Measurements from ENCODE around the gene ASCC3. TPM values are rescaled to one million over a fixed set of nuclear protein-coding genes. Genes with fewer than 3 reads are reported as not detected.

The ASCC3 gene
- total and polyA plus RNA-seq, 4 donors = 12.8 to 32.7 (median 16.4) TPM

- no peak for TF ChIP-seq REST (IDR thresholded peaks at IDR 0.05)
- TF ChIP-seq YY1 (IDR thresholded peaks at IDR 0.05) = no peak
- TF ChIP-seq MAX (IDR thresholded peaks at IDR 0.05) = no peak
Observed at GRCh38 chr6:100614386-100614785, 266.7 kb downstream of the ASCC3 start (continued).

- H3K4me3 ChIP-seq (ENCODE audit: low read depth in 1 of 3, low read length in 3 of 3) = no peak overlapping the region
- H3K36me3 ChIP-seq (ENCODE audit: control insufficient read depth in 4 of 4, insufficient read depth in 3 of 4, low read depth in 1 of 4, low read length in 3 of 4) = no peaks in the 10 kb centered on the region
- no peaks in the 10 kb centered on the region for H3K4me1 ChIP-seq (ENCODE audit: control insufficient read depth in 4 of 4, insufficient read depth in 4 of 4, low read length in 3 of 4)
- H3K27ac ChIP-seq (ENCODE audit: low read depth in 1 of 2, low read length in 2 of 2) = no peak overlapping the region
- H3K27me3 ChIP-seq (ENCODE audit: control insufficient read depth in 4 of 4, insufficient read depth in 4 of 4, low read length in 3 of 4) = no peaks in the 10 kb centered on the region
- TF ChIP-seq TAF1 (conservative IDR thresholded peaks at IDR 0.05) (no peak), CTCF (IDR thresholded peaks at IDR 0.05; ENCODE audit: low read depth, low read length, missing input control) (no peak), RXRA (IDR thresholded peaks at IDR 0.05) (no peak), HNF4A (conservative IDR thresholded peaks at IDR 0.05) (no peak), MAX (IDR thresholded peaks at IDR 0.05) (no peak), ZBTB33 (IDR thresholded peaks at IDR 0.05) (no peak), HNF4G (IDR thresholded peaks at IDR 0.05) (no peak), GABPA (IDR thresholded peaks at IDR 0.05 in 1 of 2, conservative IDR thresholded peaks at IDR 0.05 in 1 of 2) (no peak), YY1 (IDR thresholded peaks at IDR 0.05) (no peak)
- no peaks in the 10 kb centered on the region for H3K9me3 ChIP-seq (ENCODE audit: control insufficient read depth in 4 of 4, low read length in 3 of 4)
- no peak overlapping the region for H3K9ac ChIP-seq (ENCODE audit: low read depth in 1 of 2, low read length in 2 of 2)
- DNase-seq (ENCODE audit: low spot score) = no peak
- 98% methylated on average over 3 of the region's 3 CpGs for WGBS
Observed at GRCh38 chr6:100613656-100614055, 267.5 kb downstream of the ASCC3 start.

GRCh38 chr6:100612094-100612493 lies 269.0 kb downstream of the ASCC3 start:
- Histone ChIP-seq H3K4me1 (ENCODE audit: control insufficient read depth in 4 of 4, insufficient read depth in 4 of 4, low read length in 3 of 4) (no peaks in the 10 kb centered on the region), H3K9ac (ENCODE audit: low read depth in 1 of 2, low read length in 2 of 2) (no peak overlapping the region), H3K27me3 (ENCODE audit: control insufficient read depth in 4 of 4, insufficient read depth in 4 of 4, low read length in 3 of 4) (no peaks in the 10 kb centered on the region), H3K27ac (ENCODE audit: low read depth in 1 of 2, low read length in 2 of 2) (no peak overlapping the region), H3K36me3 (ENCODE audit: control insufficient read depth in 4 of 4, insufficient read depth in 3 of 4, low read depth in 1 of 4, low read length in 3 of 4) (no peaks in the 10 kb centered on the region), H3K4me3 (ENCODE audit: low read depth in 1 of 3, low read length in 3 of 3) (no peak overlapping the region), H3K9me3 (ENCODE audit: control insufficient read depth in 4 of 4, low read length in 3 of 4) (no peaks in the 10 kb centered on the region)
- DNase-seq (ENCODE audit: low spot score) = no peak
- no peak for TF ChIP-seq TAF1 (conservative IDR thresholded peaks at IDR 0.05)
- WGBS = 98% methylated on average over 2 of the region's 2 CpGs

Measured in liver (tissue), 9 donors.